C1 segment of cervical spinal cord (tissue), 14 donors: ENCODE results near the gene USP38.
A peak's percentile ranks its signal among the peaks of the same experiment; 100 is the strongest.
"Not testable (repeated sequence)": the region's sequence is repeated elsewhere in the genome, so short reads cannot be mapped to it uniquely, and the experiment has no call there.

Experiments
- DNase-seq, 14 donors: peaks; one replicate each; lab custom pipeline; 2025; lab: John Stamatoyannopoulos, UW

Gene USP38

GRCh38 chr4:143184503-143185252 lies at the start of gene USP38:
Gene USP38 (plus strand): TSS chr4:143184917. CDS start chr4:143185451, 534 bp downstream.
- DNase-seq: peak; percentile 35 to 97 (median 88)

DNA sequence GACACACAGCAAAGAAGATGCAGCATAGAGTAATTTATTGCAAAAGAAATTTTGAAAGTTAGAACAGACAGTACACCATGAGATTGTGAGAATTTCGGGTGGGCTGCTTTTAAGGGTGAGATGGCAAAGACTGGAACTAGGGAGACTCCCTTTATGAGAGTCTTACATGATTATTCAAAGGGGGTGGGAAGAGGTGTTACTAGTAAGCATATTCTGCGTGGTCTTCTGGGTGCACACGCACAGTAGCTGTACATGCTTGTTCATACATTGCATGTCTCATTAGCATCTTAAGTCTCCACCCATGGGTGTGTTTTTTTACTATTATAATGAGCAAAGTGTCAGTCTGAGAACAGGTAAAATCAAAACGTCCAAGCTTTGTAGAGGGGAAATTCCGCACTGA lies 49.4 kb upstream of the USP38 start:
- DNase-seq: no peak

DNA sequence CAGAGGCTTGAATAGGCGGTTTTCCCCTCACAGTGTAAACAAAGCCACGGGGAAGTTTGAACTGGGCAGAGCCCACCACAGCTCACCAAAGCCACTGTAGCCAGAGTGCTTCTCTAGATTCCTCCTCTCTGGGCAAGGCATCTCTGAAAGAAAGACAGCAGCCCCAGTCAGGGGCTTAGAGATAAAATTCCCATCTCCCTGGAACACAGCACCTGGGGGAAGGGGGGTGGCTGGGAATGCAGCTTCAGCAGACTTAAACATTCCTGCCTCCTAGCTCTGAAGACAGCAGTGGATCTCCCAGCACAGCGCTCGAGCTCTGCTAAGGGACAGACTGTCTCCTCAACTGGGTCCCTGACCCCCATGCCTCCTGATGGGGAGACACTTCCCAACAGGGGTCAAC lies 44.0 kb upstream of the USP38 start:
- no peak for DNase-seq

GRCh38 chr4:143148521-143148920 lies 36.2 kb upstream of the USP38 start:
- no peak for DNase-seq

DNA sequence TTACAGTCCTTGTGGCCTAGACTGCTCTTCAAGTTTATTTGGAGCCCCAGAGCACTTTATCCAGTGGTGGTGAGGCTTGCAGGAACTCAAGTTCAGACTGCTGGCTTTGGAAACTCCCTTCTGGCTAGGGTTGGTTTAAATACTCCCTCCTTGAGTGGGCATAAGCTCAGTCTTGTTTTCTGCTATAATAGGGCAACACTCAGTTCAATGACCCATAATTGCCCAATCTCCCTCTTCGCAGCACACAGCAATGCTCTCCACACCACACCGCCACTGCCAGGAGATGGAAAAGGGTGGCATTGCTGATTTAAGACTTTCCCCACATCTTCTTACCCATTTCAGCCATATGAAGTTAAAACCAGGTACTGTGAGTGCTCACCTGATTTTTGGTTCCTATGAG lies 27.9 kb upstream of the USP38 start:
- DNase-seq: no peak

DNA sequence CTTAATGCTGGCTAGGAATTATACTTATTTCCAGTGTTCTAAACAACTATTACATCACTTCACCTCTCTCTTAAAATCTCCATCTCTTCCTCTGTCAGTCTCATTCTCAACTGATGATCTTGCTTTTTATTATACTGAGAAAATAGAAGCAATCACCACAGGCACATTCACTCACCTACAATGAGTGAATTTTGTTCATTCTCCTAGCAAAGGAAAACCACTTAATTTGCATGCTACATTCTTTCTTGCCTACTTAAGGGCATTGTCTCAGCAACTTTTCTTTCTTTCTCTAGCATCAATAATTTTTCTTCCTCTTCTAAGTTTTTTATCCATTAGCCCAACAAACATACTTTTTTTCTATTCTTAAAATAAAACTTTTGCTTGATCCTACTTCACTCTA lies 21.1 kb upstream of the USP38 start:
- DNase-seq: no peak

- not testable (repeated sequence) for DNase-seq
Measured at GRCh38 chr4:143166722-143167121, 18.0 kb upstream of the USP38 start.

DNA sequence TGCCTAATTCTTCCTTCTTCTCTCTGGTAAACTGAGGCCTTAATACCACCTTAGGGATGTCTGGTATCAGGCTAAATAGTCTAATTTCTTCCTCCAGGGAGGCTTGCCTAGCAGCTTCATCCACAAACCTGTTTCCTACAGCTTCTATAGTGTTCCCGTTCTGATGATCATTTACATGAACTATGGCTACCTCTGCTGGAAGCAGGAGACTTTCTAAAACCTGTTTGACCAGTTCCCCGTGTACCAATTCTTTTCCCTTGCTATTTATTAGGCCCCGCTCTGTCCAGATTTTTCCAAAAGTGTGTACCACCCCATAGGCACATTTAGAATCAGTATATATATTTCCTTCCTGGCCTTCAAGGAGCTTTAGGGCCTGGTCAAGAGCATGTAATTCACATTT lies 5.8 kb upstream of the USP38 start:
- DNase-seq: no peak

DNA sequence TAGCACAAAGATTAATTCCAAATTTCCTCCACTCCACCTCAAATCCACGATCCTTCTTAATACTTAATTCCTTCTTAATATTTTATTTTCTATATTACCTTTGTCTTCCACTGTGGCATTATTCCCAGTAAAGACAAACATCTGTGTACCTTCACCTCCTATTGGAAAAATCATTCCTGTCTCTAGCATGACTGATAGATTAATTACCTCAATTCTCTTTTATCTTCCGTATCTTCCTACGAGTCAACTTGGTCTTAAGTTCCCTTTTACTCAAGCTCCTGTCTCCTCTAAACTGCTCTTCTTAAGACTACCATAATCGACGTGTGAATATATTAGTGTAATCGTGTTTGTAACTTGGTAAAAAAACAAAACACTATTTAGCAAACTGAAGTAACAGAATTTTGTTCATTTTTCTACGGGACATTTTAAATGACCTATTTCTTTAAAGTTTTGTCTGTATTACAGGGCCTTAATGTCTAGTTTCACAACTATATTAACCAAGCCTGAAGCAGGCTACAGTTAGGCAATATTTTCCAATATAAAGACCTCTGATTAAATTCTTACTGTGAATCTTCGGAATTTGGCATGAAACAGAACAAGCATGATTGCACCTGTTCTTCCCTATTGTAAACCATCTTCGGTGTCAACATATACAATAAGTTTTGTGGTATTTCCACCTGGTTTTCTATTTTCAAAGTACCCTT lies 1.1 kb upstream of the USP38 start:
- DNase-seq: peak in 1 of 14 donors; percentile 36

DNA sequence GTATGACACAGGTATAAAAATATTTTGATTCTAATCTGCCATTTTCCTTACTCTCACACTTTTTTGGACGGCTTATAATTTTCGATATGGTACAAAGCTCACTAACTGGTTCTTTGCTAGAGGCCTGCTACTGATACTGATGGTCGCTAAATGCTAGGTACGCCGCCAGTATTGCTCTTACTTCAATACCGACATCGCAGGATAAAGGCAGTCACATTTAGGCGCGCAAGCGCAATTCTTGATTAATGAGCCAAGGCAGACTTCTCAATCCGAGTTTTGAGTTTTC lies 557 bp upstream of the USP38 start:
- peak in 1 of 14 donors; percentile 53 for DNase-seq

DNA sequence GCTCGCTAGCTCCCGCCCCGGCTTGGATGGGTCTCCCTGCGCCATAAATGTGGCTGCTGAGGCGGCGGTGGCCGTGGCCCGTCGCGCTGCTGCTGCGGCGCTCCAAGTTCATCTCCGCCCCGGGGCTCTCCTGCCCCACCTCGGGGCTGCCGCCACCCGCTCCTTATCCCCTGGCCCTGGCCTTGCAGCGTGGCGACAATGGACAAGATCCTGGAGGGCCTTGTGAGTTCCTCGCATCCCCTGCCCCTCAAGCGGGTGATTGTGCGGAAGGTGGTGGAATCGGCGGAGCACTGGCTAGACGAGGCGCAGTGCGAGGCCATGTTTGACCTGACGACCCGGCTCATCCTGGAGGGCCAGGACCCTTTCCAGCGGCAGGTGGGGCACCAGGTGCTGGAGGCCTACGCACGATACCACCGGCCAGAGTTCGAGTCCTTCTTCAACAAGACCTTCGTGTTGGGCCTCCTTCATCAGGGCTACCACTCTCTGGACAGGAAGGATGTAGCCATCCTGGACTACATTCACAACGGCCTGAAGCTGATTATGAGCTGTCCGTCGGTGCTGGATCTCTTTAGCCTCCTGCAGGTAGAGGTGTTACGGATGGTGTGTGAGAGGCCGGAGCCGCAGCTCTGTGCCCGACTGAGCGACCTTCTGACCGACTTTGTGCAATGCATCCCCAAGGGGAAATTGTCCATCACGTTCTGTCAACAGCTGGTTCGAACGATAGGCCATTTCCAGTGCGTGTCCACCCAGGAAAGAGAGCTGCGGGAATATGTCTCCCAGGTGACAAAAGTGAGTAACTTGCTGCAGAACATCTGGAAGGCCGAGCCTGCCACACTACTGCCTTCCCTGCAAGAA lies 763 bp downstream of the USP38 start:
- DNase-seq: peak in 11 of 14 donors; percentile 2 to 68 (median 31)

- no peak for DNase-seq
Measured at GRCh38 chr4:143186212-143186611, 1.5 kb downstream of the USP38 start.

- DNase-seq: no peak
Measured at GRCh38 chr4:143186649-143187048, 1.9 kb downstream of the USP38 start.

DNA sequence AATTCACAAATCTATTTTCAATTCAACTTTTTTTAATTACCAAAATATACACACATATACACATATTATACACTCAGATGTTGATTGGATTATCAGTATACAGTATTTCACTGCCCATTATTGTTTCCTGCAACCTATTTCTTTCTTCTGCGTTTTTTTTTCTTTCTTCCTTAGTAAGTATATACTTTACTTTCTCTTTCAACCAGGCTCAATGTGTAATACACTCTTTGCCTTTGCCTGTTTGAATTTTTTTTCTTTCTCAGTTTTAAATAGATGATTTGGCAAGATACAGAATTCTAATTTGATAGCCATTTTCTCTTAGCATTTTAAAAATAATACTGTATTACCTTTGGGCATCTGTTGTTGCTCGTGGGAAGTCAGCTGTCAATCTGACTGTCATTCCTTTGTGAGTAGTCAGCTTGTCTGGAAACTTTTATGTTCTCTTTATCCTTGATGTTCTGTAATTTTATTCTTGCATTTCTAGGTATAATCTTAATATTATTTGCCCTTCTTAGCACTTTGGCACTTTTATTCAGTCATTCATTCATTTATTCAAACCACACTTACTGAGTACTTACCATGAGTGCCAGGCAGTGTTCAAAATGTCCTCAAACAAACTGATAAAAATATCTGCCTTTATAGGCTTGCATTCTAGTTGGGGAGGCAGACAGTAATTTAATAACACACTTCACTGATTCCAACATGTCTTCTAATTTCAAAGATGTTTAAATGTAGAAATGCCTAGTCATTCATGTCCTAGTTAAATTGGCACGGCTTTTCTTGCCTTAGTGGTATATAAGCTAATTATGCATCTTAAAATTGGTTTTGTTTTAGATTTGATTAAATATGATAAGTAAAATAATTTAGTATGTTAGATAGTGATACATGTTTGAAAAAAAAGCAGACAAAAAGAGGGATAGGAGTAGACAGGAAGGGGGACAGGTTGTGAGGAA lies 3.7 kb downstream of the USP38 start:
- DNase-seq: no peak

- no peak for DNase-seq
Measured at GRCh38 chr4:143189528-143189927, 4.8 kb downstream of the USP38 start.

DNA sequence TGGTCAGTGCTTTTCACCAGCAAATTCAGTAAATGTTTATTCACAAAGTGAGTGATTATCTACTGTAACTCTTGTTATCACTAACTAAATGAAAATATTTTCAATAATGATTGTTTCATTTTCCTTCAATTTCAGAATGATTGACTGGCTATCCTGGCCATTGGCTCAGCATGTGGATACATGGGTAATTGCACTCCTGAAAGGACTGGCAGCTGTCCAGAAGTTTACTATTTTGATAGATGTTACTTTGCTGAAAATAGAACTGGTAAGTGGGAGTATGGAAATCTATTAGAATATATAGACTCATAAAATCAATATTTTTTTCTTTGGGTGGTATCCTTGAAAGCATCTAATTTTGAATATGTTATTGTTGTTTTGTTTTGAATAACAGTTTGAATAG lies 10.9 kb downstream of the USP38 start:
- no peak for DNase-seq

DNA sequence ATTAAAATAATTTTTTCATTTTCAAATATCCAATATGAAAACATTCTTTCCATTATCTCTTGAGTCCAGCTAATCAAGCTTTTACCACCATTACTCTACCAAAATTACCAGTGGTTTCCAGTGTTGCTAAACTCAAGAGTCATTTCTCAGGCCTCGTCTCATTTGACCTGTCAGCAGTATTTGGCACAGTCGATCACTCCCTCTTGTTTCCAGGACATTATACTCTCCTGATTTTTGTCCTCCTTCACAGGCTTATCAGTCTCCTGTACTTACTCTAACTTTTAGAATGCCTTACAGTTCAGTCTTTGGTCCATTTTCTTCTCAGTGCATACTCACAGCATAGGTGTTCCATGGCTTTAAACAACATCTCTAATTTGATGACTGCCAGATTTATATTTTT lies 11.6 kb downstream of the USP38 start:
- no peak for DNase-seq

DNA sequence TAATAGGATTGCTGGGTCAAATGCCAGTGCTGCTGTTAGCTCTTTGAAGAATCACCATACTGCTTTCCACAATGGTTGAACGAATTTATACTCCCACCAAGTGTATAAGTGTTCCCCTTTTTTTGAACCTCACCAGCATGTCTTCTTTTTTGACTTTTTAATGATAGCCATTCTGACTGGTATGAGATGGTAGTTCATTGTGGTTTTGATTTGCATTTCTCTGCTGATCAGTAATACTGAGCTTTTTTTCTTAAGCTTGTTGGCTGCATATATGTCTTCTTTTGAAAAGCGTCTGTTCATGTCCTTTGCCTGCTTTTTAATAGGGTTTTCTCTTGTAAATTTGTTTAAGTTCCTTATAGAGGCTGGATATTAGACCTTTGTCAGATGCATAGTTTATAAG lies 14.8 kb downstream of the USP38 start:
- DNase-seq: no peak

DNA sequence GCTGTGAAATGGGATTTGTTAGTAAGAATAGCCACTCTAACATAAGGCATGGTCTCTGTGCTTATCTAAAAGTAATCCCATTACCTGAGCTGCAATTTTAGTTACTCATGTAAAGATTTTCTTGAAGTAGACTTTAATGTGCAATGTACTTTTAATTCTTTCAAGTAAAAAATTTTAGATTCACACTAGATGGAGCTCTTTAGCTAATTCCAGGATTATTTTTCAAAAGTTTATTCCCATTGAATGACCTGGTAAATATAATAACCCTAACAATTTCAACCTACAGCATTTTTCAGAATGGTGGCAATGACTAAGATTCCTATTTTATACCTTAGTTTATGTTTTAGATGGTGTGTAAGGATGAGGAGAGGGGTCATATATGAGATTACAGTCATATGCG lies 18.1 kb downstream of the USP38 start:
- no peak for DNase-seq

DNA sequence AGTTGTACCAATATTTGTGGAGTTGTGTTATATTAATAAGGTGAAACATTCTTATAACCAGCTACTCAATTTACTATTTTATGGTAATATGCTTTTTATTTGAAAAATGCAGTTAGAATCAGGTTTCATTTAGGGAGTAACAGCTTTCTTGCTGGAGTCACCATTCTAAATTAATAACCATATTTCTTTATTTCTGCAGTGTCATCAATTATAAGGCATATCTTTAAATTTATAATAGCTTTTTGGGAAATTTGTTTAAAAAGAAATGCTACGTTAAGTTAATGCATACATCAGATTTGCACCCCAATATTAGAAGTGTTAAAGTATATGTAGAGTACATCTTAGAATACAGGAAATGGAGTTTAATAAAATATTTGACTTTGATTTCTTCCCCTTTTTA lies 18.9 kb downstream of the USP38 start:
- DNase-seq: no peak

DNA sequence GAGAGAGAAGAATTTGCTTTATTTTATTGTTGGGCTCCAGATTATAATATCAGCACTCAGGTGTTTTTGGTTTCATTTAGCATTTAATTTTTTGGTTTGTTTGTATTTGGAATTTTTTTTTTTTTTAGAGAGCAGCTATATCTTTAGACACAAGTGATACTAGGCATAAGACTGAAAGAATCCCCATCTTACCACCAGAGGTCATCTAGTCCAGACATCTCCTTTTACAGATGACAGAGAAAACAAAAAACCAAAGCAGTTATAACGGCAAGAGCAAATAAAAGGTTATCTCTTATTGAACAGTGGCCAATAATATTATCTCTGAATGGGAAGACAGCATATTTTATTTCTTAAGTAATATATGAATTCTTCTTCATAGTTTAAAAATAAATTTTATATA lies 22.8 kb downstream of the USP38 start:
- peak in 1 of 14 donors; percentile 4 for DNase-seq
